H1 (cell line): Measurements from ENCODE around the gene PGLYRP2. TPM values are rescaled to one million over a fixed set of nuclear protein-coding genes. Genes with fewer than 3 reads are reported as not detected.

ENCODE experiments used
- HDAC2 ChIP-seq, 2 experiments: fragments of 300-600 bp in 1 of 2; sonication (generic) in 1 of 2; IDR thresholded peaks; 2 replicates each; pipeline ENCODE4 v1.6.1; 2011 to 2012; ENCODE audit warnings: low read depth in 2 of 2, low read length in 2 of 2, mild to moderate bottlenecking in 2 of 2, moderate library complexity in 2 of 2, borderline replicate concordance in 1 of 2, inconsistent platforms in 1 of 2
- KDM4A ChIP-seq: IDR thresholded peaks from one replicate; pipeline ENCODE4 v1.7.1; 2012; ENCODE audit warnings: low read depth, mild to moderate bottlenecking, moderate library complexity, low read length, inconsistent platforms; ENCODE audit not compliant: severe bottlenecking
- RBBP5 ChIP-seq: IDR thresholded peaks from 2 replicates; pipeline ENCODE4 v1.7.1; 2012; ENCODE audit warnings: low read depth, mild to moderate bottlenecking, inconsistent platforms, low read length, moderate library complexity, borderline replicate concordance
- TEAD4 ChIP-seq: IDR thresholded peaks from 2 replicates; pipeline ENCODE4 v1.6.1; 2012; ENCODE audit warnings: low read depth, low read length, inconsistent platforms, mixed read lengths
- polyA plus RNA-seq, 7 experiments: library from polyadenylated mRNA; depleted of rRNA in 3 of 7; stranded (reverse) in 5 of 7; unstranded in 2 of 7; fragments of >200 nt in 5 of 7; fragments of 200-250 nt in 2 of 7; gene quantifications; 1 replicate in 5 of 7; 2 replicates in 1 of 7; 4 replicates in 1 of 7; pipeline versions ENCODE4 v1.2.1 to v1.2.3, GENCODE V29; 2011 to 2013; ENCODE audit warnings: missing spikeins in 2 of 7, mixed read lengths in 2 of 7
- total RNA-seq: library from RNA; stranded (reverse); fragmentation: NEBNext Ultra II Directional; extraction: Animal tissue kit (Norgen Biotek cat#: 25700); gene quantifications from 2 replicates; pipeline ENCODE4 v1.2.1, GENCODE V29; 2021

Gene PGLYRP2
- total and polyA plus RNA-seq, 2 of the 8 experiments (the other 6 are each of a cell fraction or from before 2014, with no cell fraction given), result not detected

- TF ChIP-seq TEAD4, result no peak
- TF ChIP-seq KDM4A, result no peak
- TF ChIP-seq HDAC2 (IDR thresholded peaks at IDR 0.05; ENCODE audit: borderline replicate concordance in 1 of 2, low read depth in 2 of 2, low read length in 2 of 2), result no peak
- no peak for TF ChIP-seq RBBP5
Observed at GRCh38 chr19:15427991-15428471, 51.3 kb downstream of the PGLYRP2 start (continued).
